ENCODE measurements around the gene SSH3.
A peak's percentile ranks its signal among the peaks of the same experiment; 100 is the strongest.

- TF ChIP-seq CTCF (IDR thresholded peaks at IDR 0.05) (no peak), POLR2AphosphoS5 (IDR thresholded peaks at IDR 0.05) (no peak), POLR2A (IDR thresholded peaks at IDR 0.05) (peak; percentile 71)
These were observed 14.7 kb downstream of the SSH3 start for GRCh38 chr11:67317888-67318555.

Measured in prostate gland (tissue), 2 donors.